Upper lobe of left lung (tissue), 4 donors: Measurements from ENCODE around the gene FAM227A.

Source experiments
- CTCF ChIP-seq, 6 experiments: fragments of 450-650 bp in 4 of 6; fragments of 200-600 bp in 2 of 6; sonication (generic) in 2 of 6; IDR thresholded peaks; one replicate each; pipeline ENCODE4 v1.5.1; 2016 to 2019; ENCODE audit warnings: antibody characterized with exemption in 6 of 6
- EP300 ChIP-seq, 4 donors: sonication (generic); formaldehyde crosslinking; IDR thresholded peaks; one replicate each; pipeline ENCODE4 v1.5.1; 2017; ENCODE audit warnings: antibody characterized with exemption in 4 of 4, control low read depth in 2 of 4
- POLR2AphosphoS5 ChIP-seq, 2 donors: sonication (generic); formaldehyde crosslinking; IDR thresholded peaks; one replicate each; pipeline ENCODE4 v1.5.1; 2017; ENCODE audit warnings: antibody characterized with exemption in 2 of 2

- TF ChIP-seq POLR2AphosphoS5 (IDR thresholded peaks at IDR 0.05) = no peak
- TF ChIP-seq CTCF (IDR thresholded peaks at IDR 0.05) = no peak
- TF ChIP-seq EP300 (IDR thresholded peaks at IDR 0.05) = no peak
Measured at GRCh38 chr22:38638728-38639127, 17.5 kb downstream of the FAM227A start.
